ENCODE measurements around the gene TBC1D2B. TPM values are rescaled to one million over a fixed set of nuclear protein-coding genes. Genes with fewer than 3 reads are reported as not detected.
"Not testable (repeated sequence)": the region's sequence is repeated elsewhere in the genome, so short reads cannot be mapped to it uniquely, and the experiment has no call there.

TBC1D2B gene
- total RNA-seq, 1 experiment from 2014 or later = 20.1 TPM

- not testable (repeated sequence) for H3K27ac ChIP-seq (ENCODE audit: low read length); H3K36me3 ChIP-seq (ENCODE audit: insufficient read depth, low read length); H3K79me2 ChIP-seq (ENCODE audit: low read length); H3K9me2 ChIP-seq (replicated peaks; ENCODE audit: insufficient read depth, low read length); DNase-seq; H3K9ac ChIP-seq (ENCODE audit: low read length); H2AFZ ChIP-seq (ENCODE audit: low read length); H3K9me3 ChIP-seq (ENCODE audit: low read length); H3K27me3 ChIP-seq (ENCODE audit: low read length); H3K4me2 ChIP-seq (ENCODE audit: low read depth, low read length, poor library complexity, severe bottlenecking); H4K20me1 ChIP-seq (ENCODE audit: insufficient read depth, low read depth, low read length); H3K4me1 ChIP-seq (ENCODE audit: low read length); H3K4me3 ChIP-seq (ENCODE audit: low read length)
Measured at GRCh38 chr15:77971875-77972274, 105.6 kb downstream of the TBC1D2B start.

GRCh38 chr15:77970813-77971360 is 106.6 kb downstream of the TBC1D2B start:
- H3K4me2 ChIP-seq (ENCODE audit: low read depth, low read length, poor library complexity, severe bottlenecking) = not testable (repeated sequence)

GRCh38 chr15:77969055-77969454 is 108.5 kb downstream of the TBC1D2B start:
- Histone ChIP-seq H3K79me2 (ENCODE audit: low read length) (no peaks in the 10 kb centered on the region), H3K4me3 (ENCODE audit: low read length) (no peak overlapping the region), H3K9me2 (replicated peaks; ENCODE audit: insufficient read depth, low read length) (no peaks in the 10 kb centered on the region), H4K20me1 (ENCODE audit: insufficient read depth, low read depth, low read length) (no peaks in the 10 kb centered on the region), H3K27me3 (ENCODE audit: low read length) (no peaks in the 10 kb centered on the region), H2AFZ (ENCODE audit: low read length) (no peak overlapping the region), H3K4me2 (ENCODE audit: low read depth, low read length, poor library complexity, severe bottlenecking) (no peak overlapping the region), H3K36me3 (ENCODE audit: insufficient read depth, low read length) (no peaks in the 10 kb centered on the region), H3K9ac (ENCODE audit: low read length) (no peak overlapping the region), H3K27ac (ENCODE audit: low read length) (no peak overlapping the region), H3K9me3 (ENCODE audit: low read length) (no peaks in the 10 kb centered on the region), H3K4me1 (ENCODE audit: low read length) (peaks cover 9% of the 10 kb centered on the region)
- no peak for DNase-seq

More at GRCh38 chr15:77970813-77971360, 106.6 kb downstream of the TBC1D2B start:
- H3K4me1 ChIP-seq (ENCODE audit: low read length); H3K9me2 ChIP-seq (replicated peaks; ENCODE audit: insufficient read depth, low read length); H3K9me3 ChIP-seq (ENCODE audit: low read length); H3K4me3 ChIP-seq (ENCODE audit: low read length); H3K79me2 ChIP-seq (ENCODE audit: low read length); H3K36me3 ChIP-seq (ENCODE audit: insufficient read depth, low read length); H3K27me3 ChIP-seq (ENCODE audit: low read length); H2AFZ ChIP-seq (ENCODE audit: low read length); H3K9ac ChIP-seq (ENCODE audit: low read length); DNase-seq; H4K20me1 ChIP-seq (ENCODE audit: insufficient read depth, low read depth, low read length); H3K27ac ChIP-seq (ENCODE audit: low read length): not testable (repeated sequence)

GRCh38 chr15:77967798-77968197 is 109.7 kb downstream of the TBC1D2B start:
- H4K20me1 ChIP-seq (ENCODE audit: insufficient read depth, low read depth, low read length) = no peaks in the 10 kb centered on the region
- no peak overlapping the region for H2AFZ ChIP-seq (ENCODE audit: low read length)
- no peak overlapping the region for H3K4me2 ChIP-seq (ENCODE audit: low read depth, low read length, poor library complexity, severe bottlenecking)
- no peaks in the 10 kb centered on the region for H3K9me3 ChIP-seq (ENCODE audit: low read length)
- H3K9me2 ChIP-seq (replicated peaks; ENCODE audit: insufficient read depth, low read length) = no peaks in the 10 kb centered on the region
- no peak overlapping the region for H3K9ac ChIP-seq (ENCODE audit: low read length)
- DNase-seq = no peak
- no peak overlapping the region for H3K4me3 ChIP-seq (ENCODE audit: low read length)
- no peak overlapping the region for H3K27ac ChIP-seq (ENCODE audit: low read length)
- H3K79me2 ChIP-seq (ENCODE audit: low read length) = no peaks in the 10 kb centered on the region
- H3K4me1 ChIP-seq (ENCODE audit: low read length) = peaks cover 13% of the 10 kb centered on the region
- H3K36me3 ChIP-seq (ENCODE audit: insufficient read depth, low read length) = no peaks in the 10 kb centered on the region
- H3K27me3 ChIP-seq (ENCODE audit: low read length) = no peaks in the 10 kb centered on the region

GRCh38 chr15:77967235-77967615 is 110.3 kb downstream of the TBC1D2B start:
- DNase-seq; H3K27me3 ChIP-seq (ENCODE audit: low read length); H3K9me3 ChIP-seq (ENCODE audit: low read length); H2AFZ ChIP-seq (ENCODE audit: low read length); H3K9me2 ChIP-seq (replicated peaks; ENCODE audit: insufficient read depth, low read length); H3K79me2 ChIP-seq (ENCODE audit: low read length); H3K4me2 ChIP-seq (ENCODE audit: low read depth, low read length, poor library complexity, severe bottlenecking); H4K20me1 ChIP-seq (ENCODE audit: insufficient read depth, low read depth, low read length); H3K9ac ChIP-seq (ENCODE audit: low read length); H3K27ac ChIP-seq (ENCODE audit: low read length); H3K4me3 ChIP-seq (ENCODE audit: low read length); H3K36me3 ChIP-seq (ENCODE audit: insufficient read depth, low read length): not testable (repeated sequence)
- H3K4me1 ChIP-seq (ENCODE audit: low read length) = peaks cover 14% of the 10 kb centered on the region

- H4K20me1 ChIP-seq (ENCODE audit: insufficient read depth, low read depth, low read length) = no peaks in the 10 kb centered on the region
- H3K9me3 ChIP-seq (ENCODE audit: low read length) = no peaks in the 10 kb centered on the region
- no peaks in the 10 kb centered on the region for H3K79me2 ChIP-seq (ENCODE audit: low read length)
- DNase-seq = peak; percentile 81
- no peak overlapping the region for H3K4me2 ChIP-seq (ENCODE audit: low read depth, low read length, poor library complexity, severe bottlenecking)
- H3K36me3 ChIP-seq (ENCODE audit: insufficient read depth, low read length) = no peaks in the 10 kb centered on the region
- H3K4me1 ChIP-seq (ENCODE audit: low read length) = peaks cover 16% of the 10 kb centered on the region
- no peak overlapping the region for H3K4me3 ChIP-seq (ENCODE audit: low read length)
- H3K27ac ChIP-seq (ENCODE audit: low read length) = no peak overlapping the region
- no peaks in the 10 kb centered on the region for H3K27me3 ChIP-seq (ENCODE audit: low read length)
- H2AFZ ChIP-seq (ENCODE audit: low read length) = no peak overlapping the region
- no peak overlapping the region for H3K9ac ChIP-seq (ENCODE audit: low read length)
- H3K9me2 ChIP-seq (replicated peaks; ENCODE audit: insufficient read depth, low read length) = no peaks in the 10 kb centered on the region
Measured at GRCh38 chr15:77966540-77967234, 110.8 kb downstream of the TBC1D2B start.

GRCh38 chr15:77964193-77964592 is 113.3 kb downstream of the TBC1D2B start:
- H4K20me1 ChIP-seq (ENCODE audit: insufficient read depth, low read depth, low read length) = no peaks in the 10 kb centered on the region
- DNase-seq = peak; percentile 53
- H3K9me2 ChIP-seq (replicated peaks; ENCODE audit: insufficient read depth, low read length) = no peaks in the 10 kb centered on the region
- no peak overlapping the region for H3K27ac ChIP-seq (ENCODE audit: low read length)
- H3K4me1 ChIP-seq (ENCODE audit: low read length) = peaks cover 22% of the 10 kb centered on the region
- no peaks in the 10 kb centered on the region for H3K79me2 ChIP-seq (ENCODE audit: low read length)
- H3K27me3 ChIP-seq (ENCODE audit: low read length) = no peaks in the 10 kb centered on the region
- no peak overlapping the region for H3K9ac ChIP-seq (ENCODE audit: low read length)
- no peak overlapping the region for H3K4me3 ChIP-seq (ENCODE audit: low read length)
- H3K9me3 ChIP-seq (ENCODE audit: low read length) = no peaks in the 10 kb centered on the region
- H2AFZ ChIP-seq (ENCODE audit: low read length) = no peak overlapping the region
- no peaks in the 10 kb centered on the region for H3K36me3 ChIP-seq (ENCODE audit: insufficient read depth, low read length)
- H3K4me2 ChIP-seq (ENCODE audit: low read depth, low read length, poor library complexity, severe bottlenecking) = peak overlapping the region; percentile 11

- H3K79me2 ChIP-seq (ENCODE audit: low read length) = no peaks in the 10 kb centered on the region
- no peaks in the 10 kb centered on the region for H3K9me3 ChIP-seq (ENCODE audit: low read length)
- no peaks in the 10 kb centered on the region for H3K27me3 ChIP-seq (ENCODE audit: low read length)
- no peak overlapping the region for H3K27ac ChIP-seq (ENCODE audit: low read length)
- H3K4me3 ChIP-seq (ENCODE audit: low read length) = peak overlapping the region; percentile 37; the same call in 1 of the 2 replicates
- H3K36me3 ChIP-seq (ENCODE audit: insufficient read depth, low read length) = no peaks in the 10 kb centered on the region
- peak overlapping the region; percentile 58 for H3K4me2 ChIP-seq (ENCODE audit: low read depth, low read length, poor library complexity, severe bottlenecking)
- peak; percentile 89 for DNase-seq
- H4K20me1 ChIP-seq (ENCODE audit: insufficient read depth, low read depth, low read length) = no peaks in the 10 kb centered on the region
- H3K9ac ChIP-seq (ENCODE audit: low read length) = no peak overlapping the region
- no peaks in the 10 kb centered on the region for H3K9me2 ChIP-seq (replicated peaks; ENCODE audit: insufficient read depth, low read length)
- no peak overlapping the region for H2AFZ ChIP-seq (ENCODE audit: low read length)
- peaks cover 29% of the 10 kb centered on the region for H3K4me1 ChIP-seq (ENCODE audit: low read length)
Measured at GRCh38 chr15:77959432-77959879, 118.1 kb downstream of the TBC1D2B start.
